Muscle layer of colon (tissue), 2 donors: ENCODE measurements around the gene ZFYVE28.

ENCODE experiments used
- H3K27ac ChIP-seq: one replicate; pipeline ENCODE4 v1.7.0; 2013; ENCODE audit warnings: low read depth, mild to moderate bottlenecking, low read length, moderate library complexity
- H3K27me3 ChIP-seq, 2 donors: one replicate each; pipeline ENCODE4 v1.7.0; 2013; ENCODE audit warnings: low read length in 2 of 2, mild to moderate bottlenecking in 2 of 2; ENCODE audit not compliant: insufficient read depth in 2 of 2, control insufficient read depth in 1 of 2
- H3K36me3 ChIP-seq: one replicate; pipeline ENCODE4 v1.7.0; 2013; ENCODE audit warnings: mild to moderate bottlenecking, low read length; ENCODE audit not compliant: insufficient read depth
- H3K4me1 ChIP-seq: one replicate; pipeline ENCODE4 v1.7.0; 2013; ENCODE audit warnings: mild to moderate bottlenecking, low read length; ENCODE audit not compliant: insufficient read depth
- H3K4me3 ChIP-seq, 2 donors: one replicate each; pipeline ENCODE4 v1.7.0; 2013; ENCODE audit warnings: low read length in 2 of 2, low read depth in 1 of 2, mild to moderate bottlenecking in 1 of 2, moderate library complexity in 1 of 2
- H3K9ac ChIP-seq: one replicate; pipeline ENCODE4 v1.7.0; 2013; ENCODE audit warnings: low read length
- H3K9me3 ChIP-seq: one replicate; pipeline ENCODE4 v1.7.0; 2013; ENCODE audit warnings: mild to moderate bottlenecking, low read length
- donor health status: abdominal sarcoma.
- donor health status: Adenocarcinoma of cecum.

Gene ZFYVE28

GRCh38 chr4:2359591-2360395 is 58.7 kb downstream of the ZFYVE28 start:
- H3K27me3 ChIP-seq, result no peaks in the 10 kb centered on the region

GRCh38 chr4:2357821-2358745 is 60.4 kb downstream of the ZFYVE28 start:
- Histone ChIP-seq H3K27ac (no peak overlapping the region), H3K9me3 (no peaks in the 10 kb centered on the region)

More at GRCh38 chr4:2359591-2360395, 58.7 kb downstream of the ZFYVE28 start:
- H3K36me3 ChIP-seq, result no peaks in the 10 kb centered on the region
- no peak overlapping the region for H3K4me3 ChIP-seq
- H3K9ac ChIP-seq, result no peak overlapping the region
- H3K27ac ChIP-seq, result no peak overlapping the region
- peaks cover 7% of the 10 kb centered on the region for H3K4me1 ChIP-seq
- H3K9me3 ChIP-seq, result no peaks in the 10 kb centered on the region

DNA sequence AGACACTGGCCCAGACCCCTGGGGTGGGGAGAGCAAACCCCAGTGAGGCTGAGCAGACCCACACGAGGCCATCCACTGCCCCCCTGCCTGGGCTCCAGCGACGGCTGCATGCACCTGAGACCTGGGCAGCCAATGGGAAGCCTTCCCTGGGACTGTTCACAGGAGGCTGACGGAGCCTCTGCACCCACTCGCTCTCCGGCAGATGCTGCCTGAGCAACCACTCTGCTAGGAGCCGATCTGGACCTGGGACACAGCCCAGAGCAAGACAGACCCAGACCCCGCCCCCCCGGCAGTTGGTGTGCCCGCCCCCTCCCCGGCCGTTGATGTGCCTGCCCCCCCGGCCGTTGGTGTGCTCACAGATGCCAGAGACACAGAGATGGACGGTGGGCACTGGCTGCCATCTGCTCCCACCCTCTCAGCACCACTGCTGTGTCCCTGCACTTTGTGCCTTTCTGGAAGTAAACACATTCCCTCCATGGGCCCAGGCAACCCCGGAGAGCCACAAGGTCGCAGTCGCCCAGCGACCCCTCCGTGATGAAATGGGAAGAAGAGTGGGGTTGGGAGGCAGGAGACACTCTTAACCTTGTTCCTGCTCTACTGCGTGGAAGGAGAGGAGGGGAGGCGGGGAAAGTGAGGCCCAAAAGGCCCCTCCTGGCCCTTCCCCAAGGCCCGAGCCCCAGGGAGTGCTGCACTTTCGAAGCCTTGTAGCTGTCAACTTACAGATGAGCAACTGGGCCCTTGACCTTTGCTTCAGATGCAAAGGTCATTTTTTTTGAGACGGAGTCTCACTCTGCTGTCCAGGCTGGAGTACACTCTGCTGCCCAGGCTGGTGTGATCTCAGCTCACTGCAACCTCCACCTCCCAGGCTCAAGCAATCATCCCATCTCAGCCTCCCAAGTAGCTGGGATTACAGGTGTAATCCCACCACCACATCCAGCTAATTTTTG is 62.0 kb downstream of the ZFYVE28 start:
- H3K9me3 ChIP-seq, result no peaks in the 10 kb centered on the region
- no peaks in the 10 kb centered on the region for H3K27me3 ChIP-seq
- no peaks in the 10 kb centered on the region for H3K4me1 ChIP-seq
- no peak overlapping the region for H3K27ac ChIP-seq
- no peak overlapping the region for H3K9ac ChIP-seq
- H3K36me3 ChIP-seq, result no peaks in the 10 kb centered on the region
- no peak overlapping the region for H3K4me3 ChIP-seq

More at GRCh38 chr4:2357821-2358745, 60.4 kb downstream of the ZFYVE28 start:
- H3K9ac ChIP-seq, result no peak overlapping the region
- no peaks in the 10 kb centered on the region for H3K4me1 ChIP-seq
- H3K27me3 ChIP-seq, result no peaks in the 10 kb centered on the region
- H3K4me3 ChIP-seq, result no peak overlapping the region
- H3K36me3 ChIP-seq, result no peaks in the 10 kb centered on the region

- H3K36me3 ChIP-seq, result no peaks in the 10 kb centered on the region
- H3K4me1 ChIP-seq, result no peaks in the 10 kb centered on the region
- H3K9ac ChIP-seq, result no peak overlapping the region
These were observed 63.7 kb downstream of the ZFYVE28 start for GRCh38 chr4:2354760-2355159.

GRCh38 chr4:2354118-2354517 is 64.3 kb downstream of the ZFYVE28 start:
- no peak overlapping the region for H3K4me3 ChIP-seq
- no peaks in the 10 kb centered on the region for H3K9me3 ChIP-seq
- no peaks in the 10 kb centered on the region for H3K36me3 ChIP-seq
- no peak overlapping the region for H3K27ac ChIP-seq
- no peaks in the 10 kb centered on the region for H3K4me1 ChIP-seq
- H3K27me3 ChIP-seq, result no peaks in the 10 kb centered on the region
- no peak overlapping the region for H3K9ac ChIP-seq

More at GRCh38 chr4:2354760-2355159, 63.7 kb downstream of the ZFYVE28 start:
- H3K4me3 ChIP-seq, result no peak overlapping the region
- no peaks in the 10 kb centered on the region for H3K9me3 ChIP-seq
- H3K27ac ChIP-seq, result no peak overlapping the region
- no peaks in the 10 kb centered on the region for H3K27me3 ChIP-seq

DNA sequence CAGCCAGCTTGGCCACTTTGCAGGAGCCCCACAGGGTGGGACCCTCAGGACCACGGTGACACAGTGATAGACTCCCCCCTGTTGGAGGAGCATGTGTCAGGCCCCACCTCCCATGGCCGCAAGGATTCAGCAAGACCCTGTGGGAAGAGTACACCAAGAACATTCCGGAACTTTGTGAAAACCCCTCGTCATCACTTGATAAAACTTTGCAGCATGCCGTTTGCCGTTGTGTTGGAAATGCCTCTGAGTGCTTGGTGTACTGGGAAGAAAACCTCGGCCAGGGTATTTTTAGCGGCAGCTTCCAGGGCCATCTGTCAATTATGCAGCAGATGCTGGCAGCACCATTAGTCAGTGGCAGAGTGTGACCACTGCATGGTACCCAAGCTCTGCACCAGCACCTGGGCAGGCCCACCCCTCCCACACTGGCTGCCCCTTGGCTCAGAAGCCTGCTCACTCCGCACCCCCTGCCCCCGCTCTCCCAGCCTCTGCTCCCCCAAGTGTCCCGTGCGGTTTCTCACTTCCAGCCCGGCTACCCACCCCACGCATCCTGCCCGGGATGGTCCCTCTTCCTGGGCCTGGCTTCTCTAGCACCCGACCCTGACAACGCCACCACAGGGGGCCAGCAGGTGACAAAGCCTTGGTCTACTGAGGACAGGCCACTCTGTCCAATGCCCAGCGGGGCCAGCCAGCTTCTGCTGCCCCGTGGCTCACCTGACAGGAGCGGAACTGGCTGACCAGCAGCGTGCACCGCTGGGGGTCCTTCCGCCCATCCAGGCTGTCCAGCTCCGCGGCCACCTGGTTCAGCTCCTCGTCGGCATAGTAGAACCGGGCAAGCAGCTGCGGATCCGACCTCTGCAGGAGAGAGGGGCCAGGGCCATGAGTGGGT is 65.0 kb downstream of the ZFYVE28 start:
- Histone ChIP-seq H3K36me3 (no peaks in the 10 kb centered on the region), H3K9ac (no peak overlapping the region), H3K27ac (no peak overlapping the region), H3K4me3 (no peak overlapping the region), H3K4me1 (no peaks in the 10 kb centered on the region), H3K27me3 (no peaks in the 10 kb centered on the region), H3K9me3 (no peaks in the 10 kb centered on the region)

DNA sequence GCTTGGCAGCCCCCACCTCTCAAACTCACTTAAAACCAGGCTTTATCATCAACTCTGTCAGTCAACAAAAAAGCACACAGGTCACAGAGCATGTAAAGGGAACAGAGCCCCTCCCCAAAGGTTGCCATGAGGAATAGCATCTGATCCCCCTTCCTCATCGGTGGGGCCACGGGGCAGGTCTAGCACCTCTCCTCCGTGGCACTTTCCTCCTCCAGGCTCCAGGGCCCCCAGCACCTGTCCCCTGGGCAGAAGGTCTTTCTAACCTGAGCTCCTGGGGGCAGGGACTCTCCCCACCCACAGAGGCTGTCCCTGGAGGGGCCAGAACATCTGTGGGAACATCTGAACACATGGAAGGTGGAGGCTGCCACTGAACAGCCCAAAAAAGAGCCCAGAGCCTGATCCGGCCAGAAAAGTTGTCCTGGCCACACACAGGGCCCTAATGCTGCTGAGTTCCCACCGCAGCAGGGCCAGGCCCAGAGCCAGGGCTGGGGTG is 65.7 kb downstream of the ZFYVE28 start:
- Histone ChIP-seq H3K27ac (no peak overlapping the region), H3K27me3 (no peaks in the 10 kb centered on the region), H3K36me3 (no peaks in the 10 kb centered on the region), H3K4me1 (no peaks in the 10 kb centered on the region), H3K4me3 (no peak overlapping the region), H3K9ac (no peak overlapping the region), H3K9me3 (no peaks in the 10 kb centered on the region)

GRCh38 chr4:2352171-2352570 is 66.3 kb downstream of the ZFYVE28 start:
- Histone ChIP-seq H3K27ac (no peak overlapping the region), H3K9ac (no peak overlapping the region), H3K9me3 (no peaks in the 10 kb centered on the region), H3K4me3 (no peak overlapping the region), H3K4me1 (no peaks in the 10 kb centered on the region), H3K27me3 (no peaks in the 10 kb centered on the region), H3K36me3 (no peaks in the 10 kb centered on the region)

DNA sequence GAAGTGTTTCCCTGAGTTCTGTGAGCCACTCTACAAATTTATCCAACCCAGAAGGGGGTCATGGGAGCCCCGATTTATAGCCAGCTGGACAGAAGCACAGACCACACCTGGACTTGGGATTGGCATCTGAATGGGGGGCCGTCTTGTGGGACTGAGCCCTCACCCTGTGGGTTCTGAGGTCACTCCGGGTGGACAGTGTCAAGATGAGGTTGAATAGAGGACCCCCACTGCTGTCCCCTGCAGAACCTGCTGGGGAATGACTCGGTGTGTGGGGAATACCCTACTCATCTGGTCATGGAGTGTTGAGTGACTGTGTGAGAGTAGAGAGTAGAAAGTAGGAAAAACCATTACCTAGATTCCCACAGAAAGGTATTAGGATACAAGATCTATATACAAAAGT is 67.5 kb downstream of the ZFYVE28 start:
- no peaks in the 10 kb centered on the region for H3K36me3 ChIP-seq
- no peaks in the 10 kb centered on the region for H3K9me3 ChIP-seq
- H3K4me1 ChIP-seq, result no peaks in the 10 kb centered on the region
- no peak overlapping the region for H3K27ac ChIP-seq
- H3K9ac ChIP-seq, result no peak overlapping the region
- no peak overlapping the region for H3K4me3 ChIP-seq
- no peaks in the 10 kb centered on the region for H3K27me3 ChIP-seq

DNA sequence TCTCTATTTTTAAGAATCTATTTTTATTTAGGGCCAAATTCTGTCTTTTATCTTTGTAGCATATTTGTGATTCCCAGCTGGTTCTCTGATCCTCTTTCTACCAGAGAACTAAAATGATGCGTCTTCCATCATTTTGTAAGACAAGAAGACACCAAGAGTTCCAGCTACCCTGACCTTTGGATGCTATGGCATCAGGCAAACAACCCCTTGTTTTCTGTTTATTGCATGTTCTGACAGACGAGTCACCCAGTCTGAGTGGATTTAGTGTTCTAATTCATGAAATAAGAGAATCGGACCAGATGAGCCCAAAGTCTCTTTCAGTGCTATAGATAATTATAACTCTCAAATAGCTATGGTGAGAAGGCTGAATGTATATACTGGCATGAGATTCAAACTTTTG is 69.7 kb downstream of the ZFYVE28 start:
- H3K4me1 ChIP-seq, result no peaks in the 10 kb centered on the region
- H3K36me3 ChIP-seq, result no peaks in the 10 kb centered on the region
- no peak overlapping the region for H3K27ac ChIP-seq
- no peak overlapping the region for H3K4me3 ChIP-seq
- no peaks in the 10 kb centered on the region for H3K9me3 ChIP-seq
- no peak overlapping the region for H3K9ac ChIP-seq
- no peaks in the 10 kb centered on the region for H3K27me3 ChIP-seq
